GM10847 (cell line): ENCODE results near the gene MCTP1.

Source experiments
- POLR2A ChIP-seq: IDR thresholded peaks from 2 replicates; pipeline ENCODE4 v1.6.1; 2011; ENCODE audit not compliant: insufficient read length; ENCODE audit errors: extremely low read depth

MCTP1 gene

DNA sequence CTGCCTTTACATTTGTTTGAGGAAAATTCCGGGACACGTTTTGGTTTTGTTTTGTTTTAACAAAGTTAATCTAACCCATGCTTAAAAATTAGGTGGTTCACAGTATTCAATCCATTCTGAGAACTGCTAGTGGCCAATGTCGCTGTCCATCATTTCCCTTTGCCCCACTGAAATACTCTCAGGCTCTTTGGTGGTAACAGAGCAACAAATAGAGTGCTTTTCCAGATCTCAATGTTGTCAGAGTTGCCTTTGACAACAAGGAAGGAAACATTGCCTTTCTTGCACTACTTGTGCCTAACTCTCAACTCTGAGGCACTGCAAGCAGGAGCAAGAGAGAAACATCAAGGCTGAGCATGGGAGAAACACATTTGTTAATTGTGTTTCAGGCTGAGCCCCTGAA is 154.0 kb downstream of the MCTP1 start:
- TF ChIP-seq POLR2A = no peak

DNA sequence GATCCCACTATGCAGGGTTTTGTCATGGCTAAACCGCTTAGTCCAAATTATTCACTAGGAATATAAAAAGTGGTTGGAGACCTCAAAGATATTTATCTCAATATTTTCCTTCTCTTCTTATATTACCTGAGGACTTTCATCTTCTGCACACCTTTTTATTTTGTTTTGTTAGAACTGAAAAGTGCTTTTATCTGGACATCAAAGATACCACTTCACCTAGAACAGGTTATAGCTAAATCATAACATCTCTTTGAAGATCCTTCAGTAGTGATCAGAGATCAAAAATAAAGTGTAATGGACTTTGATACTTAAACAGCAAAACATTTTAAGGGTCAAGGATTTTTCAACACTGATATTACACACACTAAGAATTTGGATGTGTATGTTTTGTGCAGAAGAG is 160.2 kb downstream of the MCTP1 start:
- no peak for TF ChIP-seq POLR2A

DNA sequence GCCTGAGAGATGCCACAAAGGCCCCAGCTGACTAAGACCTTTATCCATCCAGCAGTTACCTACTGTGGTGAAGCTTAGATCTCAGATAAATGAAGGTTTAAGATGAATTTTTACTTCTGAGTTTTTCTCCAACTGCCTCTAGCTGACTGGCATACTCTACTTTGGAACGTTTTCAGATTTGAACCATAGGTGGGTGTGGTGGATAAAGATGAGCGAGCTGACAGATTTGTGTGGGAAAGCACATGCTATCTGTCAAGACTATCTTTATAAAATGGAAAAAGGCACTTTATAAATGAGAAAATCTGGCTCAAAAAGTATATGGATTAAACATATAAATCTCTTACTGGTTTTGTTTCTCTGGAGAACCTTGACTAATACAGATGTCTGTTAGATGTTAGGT is 160.8 kb downstream of the MCTP1 start:
- TF ChIP-seq POLR2A = no peak

DNA sequence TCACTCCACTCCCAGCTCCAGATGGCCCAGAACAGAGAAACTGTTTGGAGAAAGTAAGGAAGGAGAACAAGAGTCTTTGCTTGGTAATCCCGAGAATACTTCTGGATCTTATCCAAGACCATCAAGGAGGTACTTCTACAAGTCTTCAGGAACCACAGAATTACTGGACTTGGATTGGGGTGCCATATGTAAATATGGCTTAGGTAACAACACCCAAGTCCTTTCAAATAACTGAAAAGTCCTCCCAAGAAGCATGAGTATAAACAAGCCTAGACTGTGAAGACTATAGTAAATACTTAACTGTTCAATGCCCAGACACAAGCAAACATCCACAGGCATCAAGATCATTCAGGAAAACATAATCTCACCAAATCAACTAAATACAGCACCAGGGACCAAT is 170.0 kb downstream of the MCTP1 start:
- no peak for TF ChIP-seq POLR2A

DNA sequence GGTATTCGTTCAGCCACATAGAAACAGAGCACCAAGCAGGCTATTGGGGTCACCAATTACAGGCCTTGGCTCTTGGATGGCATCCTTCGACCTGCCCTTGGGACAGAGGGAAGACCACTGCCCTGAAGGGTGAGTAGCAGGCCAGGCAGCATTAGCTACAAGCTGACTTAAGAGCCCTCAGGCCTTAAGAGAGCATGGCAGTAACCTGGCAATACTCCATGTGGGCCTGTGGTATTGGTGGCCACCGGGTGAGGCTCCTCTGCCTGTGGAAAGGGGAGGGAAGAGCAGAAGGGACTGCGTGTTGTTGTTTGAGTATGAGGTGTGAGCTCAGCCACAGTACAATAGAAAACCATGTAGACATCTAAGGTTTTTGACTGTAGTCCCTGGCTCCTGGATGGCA is 170.6 kb downstream of the MCTP1 start:
- no peak for TF ChIP-seq POLR2A

DNA sequence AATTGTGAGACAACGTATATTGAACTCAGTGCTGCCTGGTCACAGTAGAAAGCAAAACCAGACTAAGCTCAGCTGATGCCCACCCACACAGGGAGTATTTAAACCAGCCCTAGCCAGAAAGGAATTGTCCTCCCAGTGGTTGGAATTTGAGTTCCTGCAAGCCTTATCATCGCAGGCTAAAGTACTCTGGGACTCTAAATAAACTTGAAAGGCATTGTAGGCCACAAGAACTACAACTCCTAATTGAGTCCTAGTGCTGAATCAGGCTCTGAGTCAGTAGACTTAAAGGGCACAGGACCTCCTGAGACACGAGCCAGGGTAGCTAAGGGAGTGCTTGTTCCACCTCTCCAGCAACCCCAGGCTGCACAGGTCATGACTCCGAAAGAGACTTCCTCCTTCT is 171.4 kb downstream of the MCTP1 start:
- TF ChIP-seq POLR2A = no peak

DNA sequence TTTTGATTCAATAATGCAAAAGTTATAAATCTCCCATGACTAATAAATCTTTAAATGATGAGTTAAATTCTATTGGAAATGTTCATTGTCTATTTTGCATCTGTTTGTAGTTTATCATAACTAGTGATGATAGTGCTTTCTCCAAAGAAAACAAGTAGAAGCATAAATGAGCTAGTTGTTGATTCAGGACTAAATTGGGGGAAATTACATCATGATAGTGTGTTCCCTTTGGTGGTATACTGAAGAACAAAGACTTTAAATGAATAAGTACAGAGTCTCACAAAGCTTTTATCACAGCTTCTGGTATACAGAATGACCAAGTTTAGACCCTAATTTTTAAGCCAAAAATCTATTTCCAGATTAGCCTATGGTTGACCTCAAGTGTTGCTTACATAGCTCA is 173.8 kb downstream of the MCTP1 start:
- TF ChIP-seq POLR2A = no peak

DNA sequence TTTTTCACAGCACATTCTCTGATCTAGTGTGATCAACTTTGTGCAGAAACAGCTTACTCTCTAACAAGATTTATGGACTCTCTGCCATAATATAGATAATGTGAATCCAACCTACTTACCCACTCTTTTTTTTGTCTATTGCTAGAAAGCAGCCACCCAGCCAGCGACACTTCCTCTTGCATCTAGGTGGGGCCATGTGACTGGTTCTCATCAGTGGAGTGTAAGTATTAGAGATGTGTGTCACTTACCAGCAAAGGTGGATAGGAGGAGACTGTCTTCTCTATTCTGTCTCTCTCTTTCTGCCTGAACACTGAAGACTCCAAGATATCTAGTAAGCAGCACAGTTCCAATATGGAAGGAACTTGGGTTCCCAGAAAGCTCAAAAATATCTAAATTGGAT is 174.8 kb downstream of the MCTP1 start:
- no peak for TF ChIP-seq POLR2A

DNA sequence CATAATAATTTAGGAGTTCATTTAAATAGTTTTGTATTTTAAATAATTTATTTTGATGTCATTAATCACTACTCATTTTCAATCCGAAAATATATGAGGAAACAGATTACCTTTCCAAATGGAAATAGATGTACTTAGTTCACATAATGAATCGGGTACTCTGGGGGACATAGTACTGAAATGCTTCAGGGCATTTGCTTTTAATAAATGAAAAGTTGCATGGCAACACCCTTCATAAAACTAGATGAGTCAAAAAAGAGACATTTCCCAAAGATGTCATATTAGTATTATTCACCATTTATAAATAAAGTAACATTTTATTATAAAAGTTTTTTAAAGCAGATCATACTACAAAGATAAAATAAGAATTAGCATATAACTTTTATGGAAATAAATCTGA is 177.8 kb downstream of the MCTP1 start:
- no peak for TF ChIP-seq POLR2A

DNA sequence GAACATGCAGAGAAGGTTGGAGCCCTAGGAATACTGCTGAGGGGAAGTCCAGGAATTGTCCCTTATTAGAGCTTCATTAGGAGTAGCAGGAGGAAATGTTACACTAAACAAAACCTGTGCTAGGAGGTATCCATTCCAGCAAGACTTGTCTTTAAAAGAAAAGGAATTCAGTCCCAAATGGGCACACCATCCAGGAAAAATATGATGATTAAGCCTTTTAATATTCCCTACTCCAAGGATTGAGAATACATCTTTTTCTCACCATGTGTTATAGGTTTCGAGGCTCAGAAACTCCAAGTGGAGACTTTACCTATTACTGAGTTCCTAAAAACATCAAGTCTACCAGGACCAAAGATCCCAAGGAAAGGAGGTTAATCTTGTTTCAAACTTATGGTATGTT is 179.3 kb downstream of the MCTP1 start:
- TF ChIP-seq POLR2A = no peak

DNA sequence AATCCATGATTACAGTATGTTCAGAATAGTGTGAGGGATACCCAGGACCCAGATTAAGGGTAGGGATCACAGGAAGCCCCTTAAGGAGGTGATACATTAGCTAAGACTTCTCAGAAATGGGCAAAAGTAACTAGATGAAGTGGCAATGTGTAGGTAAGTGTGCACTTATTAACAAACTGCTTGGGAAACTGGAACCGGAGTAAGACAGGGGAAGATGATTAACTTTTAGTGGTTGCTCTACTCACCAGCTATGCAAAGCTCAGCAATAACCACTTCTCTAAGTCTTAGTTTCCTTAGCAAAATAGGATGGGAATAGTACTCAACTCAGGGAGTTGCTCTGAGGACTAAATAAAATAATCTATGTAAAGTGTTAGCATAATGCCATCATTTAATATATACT is 182.2 kb downstream of the MCTP1 start:
- no peak for TF ChIP-seq POLR2A

DNA sequence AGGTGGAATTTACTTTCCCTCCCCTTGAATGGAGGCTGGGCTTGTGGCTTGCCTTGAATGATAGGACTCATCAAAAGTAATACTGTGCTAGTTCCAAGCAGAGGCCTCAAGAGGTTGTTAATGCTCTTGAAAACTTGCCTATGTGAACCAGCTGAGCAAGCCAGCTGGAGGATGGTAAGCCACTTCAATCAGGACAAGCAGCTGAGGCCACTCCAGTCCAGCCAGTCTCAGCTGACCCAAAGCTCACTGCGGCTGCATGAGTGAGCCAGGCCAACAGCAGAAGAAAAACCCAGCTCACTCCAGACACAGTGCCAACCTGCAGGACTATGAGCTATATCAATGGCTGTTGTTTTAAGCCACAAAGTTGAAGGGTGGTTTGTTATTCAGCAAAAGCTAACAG is 182.8 kb downstream of the MCTP1 start:
- no peak for TF ChIP-seq POLR2A

DNA sequence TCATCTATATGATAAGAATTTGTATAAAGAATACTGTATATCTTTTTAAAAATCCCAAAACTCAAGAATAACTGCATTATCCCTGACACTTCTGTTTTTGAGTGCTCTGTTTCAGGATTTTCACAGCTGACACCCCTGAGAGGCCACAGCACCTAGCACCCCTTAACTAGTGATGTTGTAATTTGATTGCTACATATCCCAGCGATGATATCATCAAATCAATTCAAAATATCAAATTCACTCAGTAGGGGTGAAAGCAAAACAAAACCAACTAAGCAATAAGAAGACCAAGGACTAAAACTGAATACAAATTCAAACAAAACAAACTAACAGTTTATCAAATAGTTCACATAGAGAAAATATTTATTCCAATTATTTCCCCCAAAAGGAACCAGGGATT is 184.3 kb downstream of the MCTP1 start:
- no peak for TF ChIP-seq POLR2A

DNA sequence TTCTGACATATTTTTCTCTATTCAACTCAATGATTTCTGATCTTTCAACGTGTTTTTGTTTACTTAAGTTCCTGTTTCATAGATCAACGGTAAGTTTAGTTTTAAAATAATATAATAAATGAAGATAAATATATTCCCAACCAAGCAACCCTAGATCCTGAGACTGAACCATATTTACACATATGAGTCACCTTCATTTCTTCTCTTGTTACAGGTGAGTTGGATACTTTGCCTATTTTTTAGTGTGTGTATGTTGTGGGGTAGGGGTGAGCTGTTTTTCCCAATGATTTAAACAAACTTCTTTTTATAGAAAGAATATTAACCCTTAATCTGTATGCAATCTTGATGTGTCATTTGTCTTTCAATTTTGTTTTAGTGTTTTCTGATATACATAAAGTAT is 186.9 kb downstream of the MCTP1 start:
- no peak for TF ChIP-seq POLR2A

DNA sequence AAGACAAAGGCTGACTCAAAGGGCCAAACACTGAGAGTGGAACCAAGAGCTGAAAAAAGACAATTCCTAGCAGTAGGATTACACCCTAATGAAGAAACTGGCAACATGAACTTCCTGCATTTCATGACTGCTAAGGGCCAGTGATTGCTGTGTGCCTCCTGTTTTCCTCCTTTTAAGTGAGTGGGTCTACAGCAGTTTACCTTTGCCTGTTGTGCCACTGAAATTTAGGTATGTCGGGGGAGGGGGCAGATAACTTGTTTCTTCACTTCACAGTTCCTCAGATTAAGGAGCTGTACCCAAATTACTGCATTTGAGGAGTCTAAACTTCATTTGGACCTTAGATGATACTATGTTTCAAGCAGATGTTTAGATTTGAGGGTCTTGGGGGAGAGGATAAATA is 191.7 kb downstream of the MCTP1 start:
- no peak for TF ChIP-seq POLR2A

DNA sequence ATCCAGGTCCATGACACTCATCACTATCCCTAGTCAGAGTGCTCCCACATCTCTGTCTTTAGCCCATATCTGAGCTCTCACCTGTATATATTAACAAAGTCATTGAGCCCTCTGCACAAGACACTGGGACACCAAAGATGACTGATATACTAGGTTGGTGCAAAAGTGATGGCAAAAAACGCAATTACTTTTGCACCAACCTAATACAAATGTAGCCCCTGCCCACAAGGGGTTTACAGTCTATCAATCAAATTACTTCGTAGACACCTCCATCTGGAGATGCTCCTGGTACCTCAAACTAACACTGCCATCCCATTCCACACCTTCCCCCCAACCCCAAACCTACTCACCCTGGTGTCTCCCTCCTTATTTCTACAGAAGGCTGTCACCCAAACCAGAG is 194.1 kb downstream of the MCTP1 start:
- no peak for TF ChIP-seq POLR2A

DNA sequence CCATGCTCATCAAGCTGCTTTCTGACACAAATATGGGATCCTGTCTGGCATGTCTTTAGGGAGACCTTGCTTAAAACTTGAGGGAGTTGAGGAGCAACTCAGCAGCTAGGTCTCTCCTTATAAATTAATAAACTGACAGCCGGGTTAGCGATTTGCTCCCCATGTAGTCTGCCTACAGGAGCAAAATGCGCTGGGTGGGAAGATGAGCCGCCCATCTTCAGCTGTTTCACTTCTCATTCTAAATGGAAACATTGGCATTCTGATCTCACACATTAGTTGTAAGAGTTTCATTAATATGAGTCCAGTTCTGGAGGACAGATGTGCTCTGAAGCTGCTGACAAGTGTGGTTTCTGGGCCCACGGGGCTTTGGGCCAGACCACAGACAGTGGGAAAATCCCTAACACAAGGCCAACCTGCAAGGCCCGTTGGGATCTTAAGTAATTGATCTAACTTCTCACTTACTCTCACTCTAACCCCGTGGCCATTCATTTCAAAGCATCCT is 197.0 kb downstream of the MCTP1 start:
- TF ChIP-seq POLR2A = no peak
